ENCODE measurements around the gene MOCS1.
"Not testable (repeated sequence)": the region's sequence is repeated elsewhere in the genome, so short reads cannot be mapped to it uniquely, and the experiment has no call there.

MOCS1 gene

GRCh38 chr6:39934131-39934757 is at the start of gene MOCS1:
TSS of gene MOCS1 (minus strand) at chr6:39934462. CDS start at chr6:39934417, 45 bp downstream.
- DNase-seq, result peak; percentile 41 to 61

DNA sequence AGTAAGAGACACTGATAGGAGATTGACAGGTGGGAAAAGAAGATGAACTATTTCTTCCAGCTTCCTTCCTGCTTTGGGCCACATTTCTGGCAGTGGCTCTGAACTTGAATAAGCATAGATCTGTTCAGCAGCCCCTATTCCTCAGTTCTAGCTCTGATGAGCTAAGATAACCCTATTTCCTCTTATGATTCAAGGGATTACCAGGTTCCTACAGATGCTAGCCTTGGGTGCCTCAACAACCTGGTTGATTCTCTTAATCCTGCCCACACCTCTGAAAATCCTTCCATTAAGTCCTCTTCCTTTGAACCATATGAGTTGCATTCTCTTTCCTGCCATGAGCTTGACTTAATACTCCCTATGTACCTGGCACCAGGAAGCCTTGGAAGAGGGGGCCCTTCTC is 49.8 kb upstream of the MOCS1 start:
- no peak for DNase-seq

- no peak for DNase-seq
Measured at GRCh38 chr6:39983193-39983592, 48.9 kb upstream of the MOCS1 start.

DNA sequence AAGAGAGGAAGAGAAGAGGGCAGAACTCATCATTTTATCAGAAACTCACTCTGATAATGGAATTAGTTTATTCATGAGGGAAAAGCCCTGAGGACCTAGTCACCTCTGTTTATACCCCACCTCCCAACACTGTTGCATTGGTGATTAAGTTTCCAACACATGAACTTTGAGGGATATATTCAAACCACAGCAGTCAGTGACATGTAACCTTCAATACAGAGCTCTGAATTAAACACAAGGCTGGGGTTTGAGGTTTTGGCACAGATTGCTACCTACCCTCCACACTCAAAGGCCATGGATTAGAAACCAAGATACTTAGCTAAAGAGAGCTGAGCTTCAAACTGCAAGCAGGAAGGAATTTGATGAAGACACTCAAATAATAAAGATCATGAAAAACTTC is 48.5 kb upstream of the MOCS1 start:
- DNase-seq, result no peak

- peak; percentile 21 to 47 for DNase-seq
Measured at GRCh38 chr6:39980839-39981580, 46.7 kb upstream of the MOCS1 start.

- DNase-seq, result no peak
Measured at GRCh38 chr6:39979461-39980328, 45.4 kb upstream of the MOCS1 start.

DNA sequence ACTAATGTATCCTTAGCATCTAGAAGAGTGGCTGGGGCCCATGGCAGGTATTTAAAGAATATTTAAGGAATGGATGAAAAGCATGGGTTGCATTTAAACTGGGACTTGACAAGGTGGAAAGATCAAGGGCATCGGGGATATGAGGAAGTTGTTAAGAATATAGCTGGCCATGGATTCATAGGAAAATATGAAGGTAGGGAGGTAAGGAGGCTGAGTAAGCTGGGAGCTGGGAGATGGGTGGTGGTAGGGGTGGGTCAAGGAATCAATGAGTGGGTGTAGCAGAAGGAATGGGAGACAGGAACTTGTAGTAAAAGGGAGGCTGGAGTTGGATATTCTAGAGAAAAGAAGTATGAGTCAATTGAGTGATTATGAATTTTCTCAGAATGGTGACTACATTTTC is 44.0 kb upstream of the MOCS1 start:
- DNase-seq, result no peak

DNA sequence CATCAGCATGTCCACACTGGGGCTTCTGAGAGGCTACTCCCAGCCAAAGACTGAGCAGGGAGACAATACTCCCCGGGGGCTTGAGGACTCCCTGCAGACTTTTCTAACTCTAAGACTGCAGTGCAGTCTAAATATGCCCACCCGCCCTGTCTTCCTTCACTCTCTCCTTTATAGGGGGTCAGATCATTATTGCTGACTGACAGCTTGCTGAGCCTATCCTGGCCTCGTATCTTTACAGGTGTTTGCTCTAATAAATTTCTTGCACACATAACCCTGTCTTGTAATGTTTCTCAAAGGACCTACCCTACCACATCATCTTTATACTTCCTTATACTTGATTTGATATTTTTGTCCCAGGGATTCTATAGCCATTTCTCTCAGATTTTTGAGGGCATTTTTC is 39.4 kb upstream of the MOCS1 start:
- DNase-seq, result no peak

- DNase-seq, result not testable (repeated sequence)
Measured at GRCh38 chr6:39972717-39973116, 38.5 kb upstream of the MOCS1 start.

GRCh38 chr6:39971131-39971530 is 36.9 kb upstream of the MOCS1 start:
- not testable (repeated sequence) for DNase-seq

- DNase-seq, result no peak
Measured at GRCh38 chr6:39965751-39966150, 31.5 kb upstream of the MOCS1 start.

- no peak for DNase-seq
Measured at GRCh38 chr6:39964530-39964929, 30.3 kb upstream of the MOCS1 start.

- DNase-seq, result no peak
Measured at GRCh38 chr6:39964094-39964493, 29.8 kb upstream of the MOCS1 start.

DNA sequence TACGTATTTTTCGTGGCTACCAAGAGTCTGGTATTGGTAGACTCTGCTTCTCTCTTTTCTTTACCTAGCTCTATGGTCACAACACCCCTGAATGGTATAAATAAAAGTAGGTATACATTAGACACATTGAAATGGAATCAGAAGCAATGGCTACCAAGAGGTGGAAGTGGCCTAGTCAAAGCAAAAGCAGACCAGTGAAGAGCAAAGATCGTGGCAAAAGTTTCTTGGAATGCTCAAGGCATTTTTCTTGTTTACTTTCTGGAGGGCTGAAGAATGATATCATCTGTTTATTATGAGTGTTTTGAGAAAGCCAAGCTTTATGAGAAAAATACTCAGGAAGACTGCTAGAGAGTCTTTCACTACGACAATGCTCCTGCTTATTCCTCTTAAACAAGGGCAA is 28.6 kb upstream of the MOCS1 start:
- no peak for DNase-seq

DNA sequence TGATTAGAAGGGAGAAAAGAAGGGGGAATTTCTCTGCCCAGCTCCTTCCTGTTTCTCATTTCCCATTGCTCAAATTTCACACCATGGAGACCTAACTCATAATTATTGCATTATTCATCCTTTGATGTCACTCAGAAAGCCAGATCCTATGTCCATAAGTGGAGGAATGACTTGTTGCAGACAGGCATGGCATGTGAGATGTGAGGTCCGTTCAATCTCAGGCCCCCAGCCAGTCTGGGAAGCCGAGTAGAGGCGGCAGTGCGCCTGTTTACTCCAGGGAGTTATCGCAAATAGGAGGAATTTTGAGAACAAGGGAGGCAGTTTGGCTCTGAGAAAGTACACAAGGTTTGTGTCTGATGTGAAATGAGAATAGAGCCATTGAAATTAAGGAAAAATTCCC is 26.9 kb upstream of the MOCS1 start:
- DNase-seq, result no peak

DNA sequence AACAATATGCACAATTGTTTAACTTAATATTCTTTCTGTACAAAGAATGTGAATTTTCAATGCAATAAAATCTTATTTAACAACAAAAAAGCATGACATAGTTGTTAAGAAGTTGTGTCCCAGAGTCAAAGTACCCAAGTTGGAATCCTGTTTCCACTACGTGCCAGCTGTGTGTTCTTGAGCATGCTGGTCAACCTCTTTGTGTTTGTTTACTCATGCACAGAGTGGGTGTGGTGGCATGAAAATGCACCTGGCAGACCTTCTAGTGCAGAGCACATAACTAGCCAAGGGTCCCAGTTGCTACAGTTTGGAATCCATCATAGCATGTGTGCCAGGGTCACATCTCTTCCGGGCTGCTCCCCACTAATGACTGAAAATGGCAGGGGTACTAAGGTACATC is 24.7 kb upstream of the MOCS1 start:
- DNase-seq, result no peak

- no peak for DNase-seq
Measured at GRCh38 chr6:39956936-39957335, 22.7 kb upstream of the MOCS1 start.

DNA sequence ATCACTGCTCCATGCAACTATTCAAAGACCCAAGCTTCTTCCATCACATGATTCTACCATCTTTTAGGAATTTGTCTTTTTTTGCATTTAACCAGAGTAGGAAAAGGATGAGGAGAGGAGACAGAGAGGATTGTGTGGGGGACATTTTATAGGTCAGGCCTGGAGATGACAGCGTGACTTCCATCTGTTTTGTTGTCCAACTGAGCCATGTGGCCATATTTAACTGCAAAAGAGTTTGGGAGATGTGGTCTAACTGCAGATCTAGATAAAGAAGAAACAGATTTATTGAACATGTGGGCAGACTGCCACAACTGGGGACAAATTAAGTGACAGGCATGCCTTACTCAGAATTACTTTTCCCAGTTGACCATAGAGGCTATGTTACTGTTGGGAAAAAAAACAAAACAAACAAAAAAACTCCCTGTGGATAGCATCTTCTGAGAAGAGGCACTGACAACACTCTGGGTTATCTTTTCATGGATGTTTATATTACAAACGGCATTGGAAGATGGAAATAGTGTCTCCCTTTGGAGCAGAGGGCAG is 18.9 kb upstream of the MOCS1 start:
- no peak for DNase-seq

GRCh38 chr6:39952167-39952566 is 17.9 kb upstream of the MOCS1 start:
- no peak for DNase-seq

GRCh38 chr6:39951716-39952115 is 17.5 kb upstream of the MOCS1 start:
- DNase-seq, result no peak

- no peak for DNase-seq
Measured at GRCh38 chr6:39951191-39951590, 16.9 kb upstream of the MOCS1 start.

DNA sequence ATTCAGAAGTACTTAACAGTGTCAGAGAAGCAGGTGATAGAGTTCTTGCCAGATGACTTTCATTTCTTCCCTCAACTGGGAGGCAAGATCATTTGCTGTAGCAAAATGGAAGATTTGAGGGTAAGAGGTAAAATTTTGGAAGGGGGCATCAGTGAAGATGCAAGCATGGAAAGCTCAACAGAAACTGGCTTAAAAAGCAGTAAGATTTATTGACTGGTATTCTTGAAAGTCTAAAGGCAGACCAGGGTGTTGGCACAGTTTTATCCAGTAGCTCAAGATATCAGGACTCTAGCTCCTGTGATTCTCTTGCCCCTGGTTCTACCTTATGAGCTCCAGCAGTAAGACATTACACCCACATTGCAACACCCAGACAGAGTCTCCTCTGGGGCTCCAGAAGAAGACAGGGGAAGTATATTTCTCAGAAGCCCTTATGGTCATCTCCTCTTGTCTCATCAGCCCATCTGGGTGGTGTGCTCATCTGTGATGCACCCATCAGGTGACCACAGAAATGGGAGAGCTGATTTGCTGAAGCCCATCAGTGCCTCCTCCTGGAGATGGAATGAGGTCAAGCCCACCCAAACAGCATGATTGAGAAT is 16.0 kb upstream of the MOCS1 start:
- no peak for DNase-seq

DNA sequence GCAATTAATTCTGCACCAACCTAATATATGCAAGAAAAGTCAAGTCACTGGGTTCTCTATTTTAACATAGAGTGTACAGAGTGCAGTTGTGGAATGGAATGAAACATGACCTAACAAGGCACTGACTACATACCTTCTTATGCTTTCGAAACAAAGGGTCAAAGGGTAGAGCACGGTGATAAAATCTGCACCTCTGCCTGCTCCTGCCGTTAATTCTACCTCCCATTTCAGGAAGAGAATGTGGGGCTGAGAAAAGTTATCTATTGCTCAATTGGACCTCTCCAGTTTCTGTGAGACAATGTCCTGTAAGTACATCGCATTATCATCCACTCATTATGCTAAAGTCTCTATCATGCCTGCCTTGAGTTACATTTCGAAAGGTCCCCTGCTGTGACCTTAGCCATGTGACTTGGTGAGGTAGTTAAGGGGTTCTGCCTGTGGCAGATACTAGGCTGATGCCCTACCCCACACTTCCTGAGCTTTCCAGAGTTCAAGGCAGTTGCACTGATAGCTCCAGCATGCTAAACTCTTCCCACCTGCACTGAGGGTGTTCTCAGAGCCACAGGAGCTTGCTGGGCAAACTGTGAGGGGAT is 14.0 kb upstream of the MOCS1 start:
- DNase-seq, result no peak

Data from NCI-H2081 (cell line).